HCT116 (cell line): ENCODE data around the gene ZNFX1. TPM values are rescaled to one million over a fixed set of nuclear protein-coding genes. Genes with fewer than 3 reads are reported as not detected.

Experiments used
- ATAC-seq: fragments of 200-7000 bp; cut with Tn5 transposase; 2 replicates; pipeline ENCODE4 v1.9.1; 2020; ENCODE audit warnings: mild to moderate bottlenecking, moderate library complexity
- BruUV-seq: library from RNA; stranded (reverse); fragments of 400-500 nt; replicated peaks from 2 replicates; lab custom pipeline; 2021; lab: Mats Ljungman, UMichigan
- CTCF ChIA-PET: fragments of 300-600 bp; sonication (Branson Sonifier 250); formaldehyde crosslinking; loops from one replicate; lab custom pipeline; 2021; ENCODE audit warnings: antibody characterized with exemption; lab: Charles Lee
- POLR2A ChIA-PET: fragments of 300-600, 350-600 bp; sonication (Branson Sonifier 250); formaldehyde crosslinking; loops from one replicate; lab custom pipeline; 2021; ENCODE audit warnings: antibody characterized with exemption; lab: Charles Lee
- RAD21 ChIA-PET, 2 experiments: fragments of 300-600 bp; sonication (Branson Sonifier 250); formaldehyde crosslinking; loops; one replicate each; lab custom pipeline; 2023; ENCODE audit warnings: low total read pairs in 2 of 2; ENCODE audit not compliant: uncharacterized antibody in 2 of 2, unreplicated experiment in 2 of 2, low non-redundant PET in 1 of 2; lab: Charles Lee
- DNase-seq: peaks from one replicate; pipeline ENCODE4 v3.0.0-alpha.2; 2010; ENCODE audit warnings: low read depth, low spot score
- H2AFZ ChIP-seq: fragments of 200-600 bp; shearing (Covaris generic), sonication (generic); 2 replicates; pipeline ENCODE4 v1.6.1; 2017; ENCODE audit warnings: low read depth, mixed run types, mixed read lengths, antibody characterized with exemption, low read length; ENCODE audit not compliant: poor library complexity, severe bottlenecking
- H3K27ac ChIP-seq: 2 replicates; pipeline ENCODE4 v1.5.1; 2012; ENCODE audit warnings: low read depth, low read length
- H3K27me3 ChIP-seq: fragments of 200-600 bp; sonication (generic); 2 replicates; pipeline ENCODE4 v1.6.1; 2016; ENCODE audit warnings: mixed run types, low read length, mixed read lengths; ENCODE audit not compliant: insufficient read depth
- H3K36me3 ChIP-seq, 2 experiments: fragments of 200-500 bp in 1 of 2; fragments of 200-600 bp in 1 of 2; sonication (Bioruptor generic) in 1 of 2; sonication (generic) in 1 of 2; 2 replicates each; pipeline versions ENCODE4 v1.5.1 to v1.6.1; 2014 to 2016; ENCODE audit warnings: low read length in 2 of 2, inconsistent platforms in 1 of 2, mixed read lengths in 1 of 2, mixed run types in 1 of 2; ENCODE audit not compliant: insufficient read depth in 2 of 2, control insufficient read depth in 1 of 2
- H3K4me1 ChIP-seq, 2 experiments: fragments of 200-600 bp in 1 of 2; sonication (generic) in 1 of 2; 2 replicates each; pipeline versions ENCODE4 v1.5.1 to v1.6.1; 2012 to 2017; ENCODE audit warnings: low read length in 2 of 2, inconsistent platforms in 1 of 2, mild to moderate bottlenecking in 1 of 2, mixed read lengths in 1 of 2, mixed run types in 1 of 2, moderate library complexity in 1 of 2; ENCODE audit not compliant: insufficient read depth in 2 of 2, control insufficient read depth in 1 of 2
- H3K4me2 ChIP-seq: fragments of 200-600 bp; sonication (generic); 2 replicates; pipeline ENCODE4 v1.6.1; 2017; ENCODE audit warnings: mixed run types, low read length, mixed read lengths
- H3K4me3 ChIP-seq, 2 experiments: fragments of 200-600 bp in 1 of 2; sonication (generic) in 1 of 2; replicated peaks in 1 of 2; 2 replicates each; pipeline ENCODE4 v1.5.1; 2011 to 2016; ENCODE audit warnings: low read length in 2 of 2, control low read depth in 1 of 2, low read depth in 1 of 2, mild to moderate bottlenecking in 1 of 2, mixed read lengths in 1 of 2, mixed run types in 1 of 2
- H3K79me2 ChIP-seq: fragments of 200-600 bp; sonication (generic); 2 replicates; pipeline ENCODE4 v1.6.1; 2017; ENCODE audit warnings: mild to moderate bottlenecking, mixed run types, low read length, moderate library complexity, mixed read lengths; ENCODE audit not compliant: insufficient read depth
- H3K9ac ChIP-seq: fragments of 200-600 bp; sonication (generic); 2 replicates; pipeline ENCODE4 v1.6.1; 2016; ENCODE audit warnings: low read length, mixed read lengths
- H3K9me2 ChIP-seq: fragments of 200-600 bp; sonication (generic), shearing (Covaris generic); 2 replicates; pipeline ENCODE4 v1.6.1; 2017; ENCODE audit warnings: mixed run types, mild to moderate bottlenecking, moderate library complexity; ENCODE audit not compliant: insufficient read depth
- H3K9me3 ChIP-seq, 2 experiments: fragments of 200-500 bp in 1 of 2; fragments of 200-600 bp in 1 of 2; sonication (Bioruptor generic) in 1 of 2; sonication (generic) in 1 of 2; 2 replicates each; pipeline ENCODE4 v1.6.1; 2014 to 2017; ENCODE audit warnings: low read length in 2 of 2, mixed read lengths in 2 of 2, inconsistent platforms in 1 of 2, low read depth in 1 of 2, mild to moderate bottlenecking in 1 of 2, mixed run types in 1 of 2, moderate library complexity in 1 of 2; ENCODE audit not compliant: control insufficient read depth in 1 of 2, insufficient read depth in 1 of 2
- H4K20me1 ChIP-seq: fragments of 200-600 bp; sonication (generic), shearing (Covaris generic); 2 replicates; pipeline ENCODE4 v1.6.1; 2017; ENCODE audit warnings: mixed run types, mild to moderate bottlenecking, moderate library complexity; ENCODE audit not compliant: insufficient read depth
- CBX3 ChIP-seq: IDR thresholded peaks from 2 replicates; pipeline ENCODE4 v1.6.1; 2012; ENCODE audit warnings: low read depth
- EGR1 ChIP-seq: IDR thresholded peaks from 2 replicates; pipeline ENCODE4 v1.6.1; 2012; ENCODE audit warnings: low read depth
- EZH2 ChIP-seq: fragments of 200-600 bp; sonication (generic); IDR thresholded peaks from 2 replicates; pipeline ENCODE4 v1.6.1; 2017; ENCODE audit warnings: antibody characterized with exemption, mixed run types
- EZH2phosphoT487 ChIP-seq: fragments of 200-600 bp; IDR thresholded peaks from 2 replicates; pipeline ENCODE4 v1.6.1; 2018; ENCODE audit warnings: antibody characterized with exemption, borderline replicate concordance
- FOSL1 ChIP-seq: IDR thresholded peaks from 2 replicates; pipeline ENCODE4 v1.6.1; 2012; ENCODE audit warnings: low read depth
- JUND ChIP-seq: IDR thresholded peaks from 2 replicates; pipeline ENCODE4 v1.6.1; 2012
- POLR2A ChIP-seq: IDR thresholded peaks from 2 replicates; pipeline ENCODE4 v1.7.0; 2011; ENCODE audit warnings: borderline replicate concordance; ENCODE audit not compliant: insufficient read depth, insufficient read length; ENCODE audit errors: extremely low read depth
- POLR2AphosphoS5 ChIP-seq: IDR thresholded peaks from 2 replicates; pipeline ENCODE4 v1.6.1; 2011; ENCODE audit warnings: mild to moderate bottlenecking, low read depth, low read length, moderate library complexity
- RAD21 ChIP-seq: IDR thresholded peaks from 2 replicates; pipeline ENCODE4 v1.6.1; 2012; ENCODE audit warnings: low read depth, mild to moderate bottlenecking
- SIN3A ChIP-seq: IDR thresholded peaks from 2 replicates; pipeline ENCODE4 v1.6.1; 2012; ENCODE audit warnings: low read depth
- SP1 ChIP-seq: IDR thresholded peaks from 2 replicates; pipeline ENCODE4 v1.6.1; 2012; ENCODE audit warnings: low read depth
- SRF ChIP-seq: IDR thresholded peaks from 2 replicates; pipeline ENCODE4 v1.6.1; 2012; ENCODE audit warnings: low read depth
- TCF7L2 ChIP-seq: IDR thresholded peaks from 2 replicates; pipeline ENCODE4 v1.7.0; 2011; ENCODE audit warnings: borderline replicate concordance, inconsistent platforms; ENCODE audit not compliant: insufficient read depth, insufficient read length; ENCODE audit errors: extremely low read depth
- YY1 ChIP-seq: IDR thresholded peaks from 2 replicates; pipeline ENCODE4 v1.6.1; 2011; ENCODE audit warnings: low read length, low read depth, moderate library complexity, mild to moderate bottlenecking; ENCODE audit not compliant: insufficient replicate concordance; ENCODE audit errors: extremely low read depth
- ZFX ChIP-seq: fragments of 450-650 bp; IDR thresholded peaks from 2 replicates; pipeline ENCODE4 v1.6.1; 2017
- ZNF274 ChIP-seq: fragments of 200-500 bp; sonication (Bioruptor generic); IDR thresholded peaks from 2 replicates; pipeline ENCODE4 v1.6.1; 2014; ENCODE audit warnings: mild to moderate bottlenecking, low read depth, low read length, inconsistent platforms
- intact Hi-C: fragments of 100-400 bp; cut with micrococcal nuclease; formaldehyde crosslinking; loops from 2 replicates; pipeline ENCODE4 v1.10.0; 2022
- total RNA-seq: library from RNA; stranded (reverse); gene quantifications from one replicate; pipeline ENCODE4 v1.2.1, GENCODE V29; 2021; ENCODE audit not compliant: unreplicated experiment
- TF ChIP-seq, protein P1 (sequence below): IDR thresholded peaks from 2 replicates; pipeline ENCODE4 v1.6.1; 2012
- TF ChIP-seq, protein P2 (sequence below): IDR thresholded peaks from 2 replicates; pipeline ENCODE4 v1.6.1; 2012; ENCODE audit warnings: low read depth

ZNFX1 gene
- total RNA-seq, 1 experiment from 2014 or later, result 24.1 TPM

DNA sequence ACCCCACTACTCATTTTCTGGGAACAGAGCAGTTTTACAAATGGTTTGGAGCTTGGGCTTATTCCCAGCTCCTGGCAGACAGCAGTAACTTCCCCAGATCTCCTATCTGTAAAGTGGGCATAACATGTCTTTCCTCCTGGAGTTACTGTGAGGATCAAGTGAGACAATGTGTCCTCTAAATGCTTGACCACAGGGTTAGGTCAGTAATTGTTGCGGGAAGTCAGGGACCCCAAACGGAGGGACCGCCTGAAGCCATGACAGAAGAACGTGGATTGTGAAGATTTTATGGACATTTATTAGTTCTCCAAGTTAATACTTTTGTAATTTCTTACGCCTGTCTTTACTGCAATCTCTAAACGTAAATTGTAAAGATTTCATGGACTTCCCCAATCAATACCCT, 15.3 kb upstream of the ZNFX1 start (continued):
- no peak for TF ChIP-seq RAD21
- TF ChIP-seq SIN3A, result no peak
- no peak for TF ChIP-seq EZH2
- no peak for TF ChIP-seq EGR1
- no peak for TF ChIP-seq YY1
- TF ChIP-seq SP1, result no peak
- no peak for TF ChIP-seq ZFX
- no peak for TF ChIP-seq JUND
- no peak for TF ChIP-seq TCF7L2
- TF ChIP-seq FOSL1, result no peak
- TF ChIP-seq POLR2A, result no peak
- TF ChIP-seq, all 23 proteins: peak for 0

DNA sequence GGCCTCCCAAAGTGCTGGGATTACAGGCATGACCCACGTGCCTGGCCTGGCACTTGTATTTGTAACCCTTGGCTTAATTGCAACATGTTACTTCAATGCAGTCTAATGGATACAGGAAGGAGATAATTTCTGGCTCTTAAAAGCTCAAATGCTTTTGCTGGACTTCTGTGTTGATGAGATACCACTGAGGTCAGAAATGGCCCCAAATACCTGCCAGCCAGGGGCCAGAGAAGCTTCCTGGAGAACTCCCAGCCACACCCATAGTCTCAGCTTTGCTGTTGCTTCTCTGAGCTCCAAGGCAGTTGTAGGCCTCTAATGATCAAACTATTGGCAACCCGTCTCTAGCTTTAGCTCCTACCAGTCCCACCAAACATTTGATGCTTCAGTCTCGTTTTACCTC, 14.2 kb upstream of the ZNFX1 start:
- H3K9ac ChIP-seq, result no peak overlapping the region
- CTCF ChIA-PET, result interaction anchor here (1.7 kb wide), 1 partner anchor 28 kb away, joined by 6 read pairs; no protein-coding TSS in a partner anchor
- RAD21 ChIA-PET, result no interaction called here
- ATAC-seq (no peak), DNase-seq (no peak)
- H3K4me3 ChIP-seq, result no peak overlapping the region
- H3K4me1 ChIP-seq, result peaks cover 8 to 19% of the 10 kb centered on the region in 2 experiments; a peak in 3 of 4 replicates
- H2AFZ ChIP-seq, result no peak overlapping the region
- H3K9me2 ChIP-seq, result no peaks in the 10 kb centered on the region
- TF ChIP-seq POLR2AphosphoS5 (no peak), RAD21 (no peak), EZH2 (no peak), TCF7L2 (no peak), SRF (no peak), ZNF274 (no peak), JUND (no peak), ZFX (no peak), EZH2phosphoT487 (no peak), YY1 (no peak), SIN3A (no peak), CBX3 (no peak), SP1 (no peak), POLR2A (no peak)
- TF ChIP-seq, protein P1, sequence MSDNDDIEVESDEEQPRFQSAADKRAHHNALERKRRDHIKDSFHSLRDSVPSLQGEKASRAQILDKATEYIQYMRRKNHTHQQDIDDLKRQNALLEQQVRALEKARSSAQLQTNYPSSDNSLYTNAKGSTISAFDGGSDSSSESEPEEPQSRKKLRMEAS, result no peak
- TF ChIP-seq, protein P2, sequence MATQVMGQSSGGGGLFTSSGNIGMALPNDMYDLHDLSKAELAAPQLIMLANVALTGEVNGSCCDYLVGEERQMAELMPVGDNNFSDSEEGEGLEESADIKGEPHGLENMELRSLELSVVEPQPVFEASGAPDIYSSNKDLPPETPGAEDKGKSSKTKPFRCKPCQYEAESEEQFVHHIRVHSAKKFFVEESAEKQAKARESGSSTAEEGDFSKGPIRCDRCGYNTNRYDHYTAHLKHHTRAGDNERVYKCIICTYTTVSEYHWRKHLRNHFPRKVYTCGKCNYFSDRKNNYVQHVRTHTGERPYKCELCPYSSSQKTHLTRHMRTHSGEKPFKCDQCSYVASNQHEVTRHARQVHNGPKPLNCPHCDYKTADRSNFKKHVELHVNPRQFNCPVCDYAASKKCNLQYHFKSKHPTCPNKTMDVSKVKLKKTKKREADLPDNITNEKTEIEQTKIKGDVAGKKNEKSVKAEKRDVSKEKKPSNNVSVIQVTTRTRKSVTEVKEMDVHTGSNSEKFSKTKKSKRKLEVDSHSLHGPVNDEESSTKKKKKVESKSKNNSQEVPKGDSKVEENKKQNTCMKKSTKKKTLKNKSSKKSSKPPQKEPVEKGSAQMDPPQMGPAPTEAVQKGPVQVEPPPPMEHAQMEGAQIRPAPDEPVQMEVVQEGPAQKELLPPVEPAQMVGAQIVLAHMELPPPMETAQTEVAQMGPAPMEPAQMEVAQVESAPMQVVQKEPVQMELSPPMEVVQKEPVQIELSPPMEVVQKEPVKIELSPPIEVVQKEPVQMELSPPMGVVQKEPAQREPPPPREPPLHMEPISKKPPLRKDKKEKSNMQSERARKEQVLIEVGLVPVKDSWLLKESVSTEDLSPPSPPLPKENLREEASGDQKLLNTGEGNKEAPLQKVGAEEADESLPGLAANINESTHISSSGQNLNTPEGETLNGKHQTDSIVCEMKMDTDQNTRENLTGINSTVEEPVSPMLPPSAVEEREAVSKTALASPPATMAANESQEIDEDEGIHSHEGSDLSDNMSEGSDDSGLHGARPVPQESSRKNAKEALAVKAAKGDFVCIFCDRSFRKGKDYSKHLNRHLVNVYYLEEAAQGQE, result no peak
- no TSS peak for BruUV-seq
- POLR2A ChIA-PET, result interaction anchor here (2.6 kb wide), 1 partner anchor 10 kb away, joined by 9 read pairs; no protein-coding TSS in a partner anchor
- intact Hi-C loops, result no loop called here
- H3K4me2 ChIP-seq, result no peak overlapping the region
- H3K27me3 ChIP-seq, result no peaks in the 10 kb centered on the region
- peaks cover 15% of the 10 kb centered on the region for H3K79me2 ChIP-seq
- peaks cover 37% of the 10 kb centered on the region; the same call in 1 of the 2 replicates for H4K20me1 ChIP-seq
- no peaks in the 10 kb centered on the region for H3K9me3 ChIP-seq
- H3K36me3 ChIP-seq, result peaks cover 24 to 30% of the 10 kb centered on the region in 2 experiments
- 0 out of 2 replicates have a peak overlapping the region, but pooled peaks have one; percentile 12 for H3K27ac ChIP-seq
